HCT116 (cell line): ENCODE measurements around the gene ZNF276.

ENCODE experiments used
- POLR2AphosphoS5 ChIP-seq: IDR thresholded peaks from 2 replicates; pipeline ENCODE4 v1.6.1; 2011; ENCODE audit warnings: mild to moderate bottlenecking, low read depth, low read length, moderate library complexity
- TF ChIP-seq, protein P1 (sequence below): IDR thresholded peaks from 2 replicates; pipeline ENCODE4 v1.6.1; 2012

DNA sequence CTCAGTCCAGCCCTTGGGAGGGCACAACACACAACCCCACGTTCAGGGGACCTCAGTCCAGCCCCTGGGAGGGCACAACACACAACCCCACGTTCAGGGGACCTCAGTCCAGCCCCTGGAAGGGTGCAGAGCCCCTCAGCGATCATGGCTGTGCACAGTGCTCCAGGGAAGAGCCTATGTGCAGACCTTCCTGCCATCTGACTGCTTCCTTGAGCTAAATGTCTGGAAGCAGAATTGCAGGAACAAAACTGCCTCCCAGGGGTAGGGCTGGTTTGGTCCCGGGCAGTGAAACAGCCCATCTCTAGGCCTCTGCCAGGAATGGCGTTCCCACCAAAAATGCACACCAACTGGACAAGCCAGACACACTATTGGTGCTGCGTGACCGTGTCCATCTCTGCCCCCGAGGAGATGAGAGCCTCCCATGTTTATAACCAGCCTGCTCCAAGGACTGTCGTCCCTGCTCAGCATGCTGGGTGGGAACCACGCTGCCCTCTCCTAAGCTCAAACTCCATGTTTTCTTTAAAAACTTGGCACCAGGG, 44.0 kb downstream of the ZNF276 start:
- TF ChIP-seq, protein P1, sequence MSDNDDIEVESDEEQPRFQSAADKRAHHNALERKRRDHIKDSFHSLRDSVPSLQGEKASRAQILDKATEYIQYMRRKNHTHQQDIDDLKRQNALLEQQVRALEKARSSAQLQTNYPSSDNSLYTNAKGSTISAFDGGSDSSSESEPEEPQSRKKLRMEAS = no peak
- TF ChIP-seq POLR2AphosphoS5 = no peak
